ENCODE measurements around the gene DNER. TPM values are rescaled to one million over a fixed set of nuclear protein-coding genes. Genes with fewer than 3 reads are reported as not detected.
A peak's percentile ranks its signal among the peaks of the same experiment; 100 is the strongest.

The DNER gene
- total RNA-seq, 3 donors from 2014 or later, result 1.3 to 2.6 (median 1.6) TPM

DNA sequence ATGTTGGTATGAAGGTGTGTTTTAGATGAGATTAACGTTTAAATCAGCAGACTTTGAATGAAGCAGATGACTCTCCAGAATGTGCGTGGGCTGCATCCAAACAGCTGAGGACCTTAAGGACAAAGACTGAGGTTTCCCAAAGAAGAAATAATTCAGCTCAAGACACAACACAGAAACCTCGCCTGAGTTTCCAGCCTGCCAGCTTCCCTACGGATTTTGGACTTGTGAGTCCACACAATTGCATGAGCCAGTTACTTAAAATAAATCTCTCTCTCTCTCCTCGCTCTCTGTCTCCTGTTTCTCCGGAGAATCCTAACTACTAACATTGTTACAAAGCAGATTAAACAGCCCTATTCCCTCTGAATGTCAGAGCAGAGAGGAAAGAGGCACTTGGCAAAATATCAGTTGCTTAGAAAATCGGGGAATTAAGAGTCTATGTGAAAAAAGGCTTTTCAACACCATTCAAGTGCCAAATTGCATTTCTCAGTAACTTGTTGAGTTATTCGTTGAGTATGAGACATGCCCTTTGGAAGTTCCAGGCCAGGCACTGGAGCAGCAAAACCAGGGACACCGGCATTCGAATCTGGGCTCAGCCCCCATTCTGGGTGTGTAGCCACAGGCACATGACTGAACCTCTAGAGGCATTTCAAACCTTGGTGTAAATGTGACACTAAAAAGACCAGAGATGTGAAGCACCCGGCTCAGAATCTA, 268.7 kb downstream of the DNER start:
- intact Hi-C loops (cut with DNase I; ENCODE audit: low total_unique reads), result no loop called here
- Histone ChIP-seq H3K4me3 (peak overlapping the region in 1 of 3 donors; percentile 35), H3K27me3 (no peaks in the 10 kb centered on the region), H3K4me1 (no peaks in the 10 kb centered on the region), H3K9me3 (no peaks in the 10 kb centered on the region), H3K36me3 (no peaks in the 10 kb centered on the region), H3K27ac (peak overlapping the region; percentile 88 to 94)
- DNase-seq (ENCODE audit: low spot score in 2 of 2), result no peak
- peak in 1 of 3 donors; percentile 21 for TF ChIP-seq POLR2AphosphoS5 (IDR thresholded peaks at IDR 0.05)
- no peak for TF ChIP-seq POLR2A (IDR thresholded peaks at IDR 0.05)

DNA sequence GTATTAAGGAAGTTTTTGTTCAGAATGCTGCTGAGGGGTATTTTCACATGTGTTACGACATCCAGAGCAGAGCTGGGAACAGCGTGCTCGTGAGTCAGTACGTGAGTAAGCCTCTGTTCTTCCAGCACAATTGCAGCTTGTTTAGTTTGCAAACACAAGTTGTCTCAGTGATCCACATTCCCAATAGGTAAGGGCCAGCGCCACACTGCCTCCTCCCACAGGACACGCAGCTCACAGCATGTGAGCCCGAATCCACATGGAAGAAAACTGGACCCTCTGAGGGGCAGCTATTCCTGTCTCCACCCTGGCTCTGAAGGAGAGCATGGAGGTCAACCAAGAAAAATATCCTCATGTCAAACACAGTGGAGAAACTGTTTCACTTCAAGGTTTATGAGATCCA, 269.3 kb downstream of the DNER start:
- Histone ChIP-seq H3K27me3 (no peaks in the 10 kb centered on the region), H3K4me3 (peak overlapping the region in 1 of 3 donors; percentile 32), H3K27ac (peak overlapping the region; percentile 88 to 94), H3K4me1 (no peaks in the 10 kb centered on the region), H3K36me3 (no peaks in the 10 kb centered on the region), H3K9me3 (no peaks in the 10 kb centered on the region)
- TF ChIP-seq, protein P1, sequence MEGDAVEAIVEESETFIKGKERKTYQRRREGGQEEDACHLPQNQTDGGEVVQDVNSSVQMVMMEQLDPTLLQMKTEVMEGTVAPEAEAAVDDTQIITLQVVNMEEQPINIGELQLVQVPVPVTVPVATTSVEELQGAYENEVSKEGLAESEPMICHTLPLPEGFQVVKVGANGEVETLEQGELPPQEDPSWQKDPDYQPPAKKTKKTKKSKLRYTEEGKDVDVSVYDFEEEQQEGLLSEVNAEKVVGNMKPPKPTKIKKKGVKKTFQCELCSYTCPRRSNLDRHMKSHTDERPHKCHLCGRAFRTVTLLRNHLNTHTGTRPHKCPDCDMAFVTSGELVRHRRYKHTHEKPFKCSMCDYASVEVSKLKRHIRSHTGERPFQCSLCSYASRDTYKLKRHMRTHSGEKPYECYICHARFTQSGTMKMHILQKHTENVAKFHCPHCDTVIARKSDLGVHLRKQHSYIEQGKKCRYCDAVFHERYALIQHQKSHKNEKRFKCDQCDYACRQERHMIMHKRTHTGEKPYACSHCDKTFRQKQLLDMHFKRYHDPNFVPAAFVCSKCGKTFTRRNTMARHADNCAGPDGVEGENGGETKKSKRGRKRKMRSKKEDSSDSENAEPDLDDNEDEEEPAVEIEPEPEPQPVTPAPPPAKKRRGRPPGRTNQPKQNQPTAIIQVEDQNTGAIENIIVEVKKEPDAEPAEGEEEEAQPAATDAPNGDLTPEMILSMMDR (IDR thresholded peaks at IDR 0.05), result no peak
- TF ChIP-seq POLR2AphosphoS5 (IDR thresholded peaks at IDR 0.05) (peak in 2 of 3 donors; percentile 71 to 83), POLR2A (IDR thresholded peaks at IDR 0.05) (no peak)
- DNase-seq (ENCODE audit: low spot score in 2 of 2), result peak; percentile 54 to 69
- intact Hi-C loops (cut with DNase I; ENCODE audit: low total_unique reads), result no loop called here

DNA sequence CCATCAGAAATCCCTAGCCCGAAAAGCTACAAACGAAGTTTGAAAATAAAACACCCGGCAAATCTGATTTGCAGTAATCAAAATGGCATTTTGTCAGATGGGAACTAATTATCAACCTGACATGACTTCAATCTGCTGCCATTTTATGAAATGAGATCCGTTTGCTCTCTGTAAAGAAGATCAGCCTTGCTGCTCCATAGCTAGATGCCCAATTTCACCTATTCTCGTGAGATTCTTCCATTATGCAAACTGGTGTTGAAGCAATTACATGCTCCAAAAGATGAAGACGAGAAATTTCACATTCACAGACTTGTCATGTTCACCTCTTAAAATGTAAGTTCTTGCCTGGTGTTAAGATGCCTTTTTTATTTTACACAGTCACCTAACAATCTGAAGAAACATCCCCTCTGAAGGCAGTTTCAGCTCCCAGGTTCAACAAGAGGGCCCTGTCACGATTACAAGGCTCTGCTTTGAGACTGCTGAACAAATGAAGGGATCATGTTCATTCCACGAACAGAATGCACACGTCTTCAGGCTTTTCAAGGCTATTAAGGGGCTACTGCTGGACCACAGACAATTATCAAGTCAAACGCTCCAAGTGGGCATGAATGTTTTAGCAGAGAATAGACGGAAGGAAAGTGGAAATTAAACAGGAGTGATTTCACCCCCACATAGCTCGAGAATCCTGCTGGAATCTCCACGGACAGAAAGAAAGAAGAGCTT, 270.6 kb downstream of the DNER start:
- no peaks in the 10 kb centered on the region for H3K4me1 ChIP-seq
- no peaks in the 10 kb centered on the region for H3K27me3 ChIP-seq
- H3K9me3 ChIP-seq, result no peaks in the 10 kb centered on the region
- H3K36me3 ChIP-seq, result no peaks in the 10 kb centered on the region
- intact Hi-C loops (cut with DNase I; ENCODE audit: low total_unique reads), result no loop called here
- H3K4me3 ChIP-seq, result no peak overlapping the region
- peak overlapping the region; percentile 88 to 94 for H3K27ac ChIP-seq
- DNase-seq (ENCODE audit: low spot score in 2 of 2), result no peak
- no peak for TF ChIP-seq POLR2AphosphoS5 (IDR thresholded peaks at IDR 0.05)
- no peak for TF ChIP-seq POLR2A (IDR thresholded peaks at IDR 0.05)
- TF ChIP-seq, protein P1 (IDR thresholded peaks at IDR 0.05), result no peak

DNA sequence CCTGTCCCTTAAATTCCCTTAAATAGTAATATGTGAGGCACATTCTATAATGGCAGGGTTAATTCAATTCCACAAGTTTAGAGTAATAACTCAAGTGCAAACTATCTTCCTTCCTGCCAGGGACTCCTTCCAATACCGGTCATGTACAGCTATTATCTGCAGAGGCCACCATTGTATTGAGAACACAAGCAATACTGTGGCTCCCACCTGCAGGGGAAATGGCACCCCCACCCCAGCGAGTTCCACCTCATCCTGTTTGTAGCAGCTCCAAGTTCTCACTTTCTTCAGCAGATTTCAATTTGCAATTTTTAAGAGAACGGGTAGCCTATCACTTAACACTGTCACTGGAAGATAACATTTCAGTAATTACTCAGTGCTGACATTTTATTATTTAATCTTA, 271.2 kb downstream of the DNER start:
- no peaks in the 10 kb centered on the region for H3K36me3 ChIP-seq
- TF ChIP-seq POLR2A (IDR thresholded peaks at IDR 0.05), result no peak
- TF ChIP-seq POLR2AphosphoS5 (IDR thresholded peaks at IDR 0.05), result no peak
- TF ChIP-seq, protein P1 (IDR thresholded peaks at IDR 0.05), result no peak
- no peak overlapping the region for H3K4me3 ChIP-seq
- H3K9me3 ChIP-seq, result no peaks in the 10 kb centered on the region
- intact Hi-C loops (cut with DNase I; ENCODE audit: low total_unique reads), result no loop called here
- no peaks in the 10 kb centered on the region for H3K4me1 ChIP-seq
- no peak for DNase-seq (ENCODE audit: low spot score in 2 of 2)
- no peak overlapping the region for H3K27ac ChIP-seq
- H3K27me3 ChIP-seq, result no peaks in the 10 kb centered on the region

DNA sequence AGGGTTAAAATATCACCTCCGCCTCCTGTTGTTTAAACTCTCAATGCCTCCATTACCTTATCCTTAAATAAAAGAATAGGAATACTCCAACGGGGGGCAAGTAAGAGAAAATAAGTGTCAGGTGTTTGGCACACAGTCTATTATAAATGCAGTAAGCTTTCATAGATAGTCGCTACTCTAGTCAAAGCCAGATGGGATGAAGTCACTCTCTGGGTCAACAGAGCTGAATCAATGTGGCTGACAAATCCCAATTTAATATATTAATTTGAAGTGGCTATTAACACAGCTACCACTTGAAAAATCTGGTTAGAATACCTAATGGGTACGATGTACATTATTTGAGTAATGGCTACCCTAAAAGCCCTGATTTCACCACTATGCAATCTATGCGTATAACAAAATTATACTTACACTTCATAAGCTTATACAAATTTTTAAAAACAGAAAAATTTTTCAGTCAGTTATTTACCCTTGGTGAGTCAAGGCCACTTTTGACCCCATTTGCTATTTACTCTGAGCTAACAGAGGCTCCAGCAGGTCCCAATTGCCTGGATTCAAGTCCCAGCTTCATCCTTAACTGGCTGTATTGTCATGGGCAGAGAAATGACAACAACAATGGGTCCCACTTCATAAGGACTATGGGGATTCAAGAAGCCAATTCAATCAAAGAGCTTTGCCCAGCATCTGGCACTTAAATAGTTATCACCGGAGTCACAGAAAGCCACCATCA, 275.8 kb downstream of the DNER start:
- Histone ChIP-seq H3K27ac (no peak overlapping the region), H3K9me3 (no peaks in the 10 kb centered on the region), H3K4me3 (no peak overlapping the region), H3K36me3 (no peaks in the 10 kb centered on the region), H3K27me3 (no peaks in the 10 kb centered on the region), H3K4me1 (no peaks in the 10 kb centered on the region)
- no peak for DNase-seq (ENCODE audit: low spot score in 2 of 2)
- TF ChIP-seq POLR2AphosphoS5 (IDR thresholded peaks at IDR 0.05) (no peak), POLR2A (IDR thresholded peaks at IDR 0.05) (no peak)
- TF ChIP-seq, protein P1 (IDR thresholded peaks at IDR 0.05), result no peak
- intact Hi-C loops (cut with DNase I; ENCODE audit: low total_unique reads), result loop anchor here (5.0 kb wide), 1 partner anchor 1391 kb away; no protein-coding TSS in a partner anchor

Data from breast epithelium (tissue), 4 donors.